ENCODE results near the gene SMIM9. TPM values are rescaled to one million over a fixed set of nuclear protein-coding genes. Genes with fewer than 3 reads are reported as not detected.
"Not testable (repeated sequence)": the region's sequence is repeated elsewhere in the genome, so short reads cannot be mapped to it uniquely, and the experiment has no call there.

SMIM9 gene
- not detected for total RNA-seq

- no peak for TF ChIP-seq POLR2A (IDR thresholded peaks at IDR 0.05)
- TF ChIP-seq EP300 (IDR thresholded peaks at IDR 0.05) = no peak
- TF ChIP-seq POLR2AphosphoS5 (IDR thresholded peaks at IDR 0.05) = no peak
- no peak for TF ChIP-seq CTCF (IDR thresholded peaks at IDR 0.05)
- 75% methylated on average over 3 of the region's 3 CpGs for WGBS
- Histone ChIP-seq H3K4me1 (no peaks in the 10 kb centered on the region), H3K36me3 (no peaks in the 10 kb centered on the region), H3K4me3 (no peak within 1 kb of the TSS), H3K27ac (no peak within 1 kb of the TSS), H3K9me3 (no peaks in the 10 kb centered on the region), H3K27me3 (no peaks in the 10 kb centered on the region)
- DNase-seq (ENCODE audit: low spot score in 2 of 2) = no peak
Observed at GRCh38 chrX:154834562-154834961, at the start of gene SMIM9. Gene SMIM9 (minus strand): TSS chrX:154834662. CDS start chrX:154830856, 3,806 bp downstream.

- H3K4me3 ChIP-seq; H3K27me3 ChIP-seq; DNase-seq (ENCODE audit: low spot score in 2 of 2); H3K36me3 ChIP-seq; H3K27ac ChIP-seq; H3K9me3 ChIP-seq; H3K4me1 ChIP-seq: not testable (repeated sequence)
- WGBS = no CpG with 5 or more reads among the region's 8 CpGs
Observed at GRCh38 chrX:154884069-154884468, 49.6 kb upstream of the SMIM9 start.

DNA sequence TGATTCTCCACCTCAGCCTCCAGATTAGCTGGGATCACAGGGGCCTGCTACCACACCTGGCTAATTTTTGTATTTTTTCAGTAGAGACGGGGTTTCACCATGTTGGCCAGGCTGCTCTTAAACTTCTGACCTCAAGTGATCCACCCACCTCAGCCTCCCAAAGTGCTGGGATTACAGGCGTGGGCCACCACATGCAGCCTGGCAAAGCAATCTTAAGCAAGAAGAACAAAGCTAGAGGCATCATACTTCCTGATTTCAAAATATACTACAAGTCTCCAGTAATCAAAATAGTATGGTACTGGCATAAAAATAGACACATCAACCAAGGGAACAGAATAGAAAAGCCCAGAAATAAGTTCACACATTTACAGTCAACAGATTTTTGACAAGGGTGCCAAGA lies 38.9 kb upstream of the SMIM9 start:
- TF ChIP-seq CTCF (IDR thresholded peaks at IDR 0.05) (no peak), POLR2A (IDR thresholded peaks at IDR 0.05) (no peak), EP300 (IDR thresholded peaks at IDR 0.05) (no peak), POLR2AphosphoS5 (IDR thresholded peaks at IDR 0.05) (no peak)
- Histone ChIP-seq H3K4me1 (no peaks in the 10 kb centered on the region), H3K4me3 (no peak overlapping the region), H3K27ac (no peak overlapping the region), H3K36me3 (no peaks in the 10 kb centered on the region), H3K9me3 (no peaks in the 10 kb centered on the region), H3K27me3 (no peaks in the 10 kb centered on the region)
- no peak for DNase-seq (ENCODE audit: low spot score in 2 of 2)
- WGBS = 82% methylated on average over 2 of the region's 2 CpGs

DNA sequence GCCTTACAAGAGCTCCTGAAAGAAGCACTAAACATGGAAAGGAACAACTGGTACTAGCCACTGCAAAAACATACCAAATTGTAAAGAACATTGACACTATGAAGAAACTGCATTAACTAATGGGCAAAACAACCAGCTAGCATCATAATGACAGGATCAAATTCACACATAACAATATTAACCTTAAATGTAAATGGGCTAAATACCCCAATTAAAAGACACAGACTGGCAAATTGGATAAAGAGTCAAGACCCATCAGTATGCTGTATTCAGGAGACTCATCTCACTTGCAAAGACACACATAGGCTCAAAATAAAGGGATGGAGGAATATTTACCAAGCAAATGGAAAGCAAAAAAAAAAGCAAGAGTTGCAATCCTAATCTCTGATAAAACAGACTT lies 34.1 kb upstream of the SMIM9 start:
- not testable (repeated sequence) for H3K27me3 ChIP-seq; H3K4me3 ChIP-seq; DNase-seq (ENCODE audit: low spot score in 2 of 2); H3K27ac ChIP-seq; H3K4me1 ChIP-seq; H3K9me3 ChIP-seq; H3K36me3 ChIP-seq

- no peaks in the 10 kb centered on the region for H3K4me1 ChIP-seq
- H3K4me3 ChIP-seq = no peak overlapping the region
- no peak overlapping the region for H3K27ac ChIP-seq
- H3K36me3 ChIP-seq = no peaks in the 10 kb centered on the region
- H3K27me3 ChIP-seq = no peaks in the 10 kb centered on the region
- TF ChIP-seq EP300 (IDR thresholded peaks at IDR 0.05) (no peak), POLR2AphosphoS5 (IDR thresholded peaks at IDR 0.05) (no peak)
- no peak for DNase-seq (ENCODE audit: low spot score in 2 of 2)
- H3K9me3 ChIP-seq = no peaks in the 10 kb centered on the region
Observed at GRCh38 chrX:154855256-154855655, 20.8 kb upstream of the SMIM9 start.

- Histone ChIP-seq H3K27me3 (no peaks in the 10 kb centered on the region), H3K27ac (no peak overlapping the region), H3K36me3 (no peaks in the 10 kb centered on the region), H3K4me3 (no peak overlapping the region), H3K9me3 (no peaks in the 10 kb centered on the region), H3K4me1 (no peaks in the 10 kb centered on the region)
- TF ChIP-seq CTCF (IDR thresholded peaks at IDR 0.05) (no peak), POLR2AphosphoS5 (IDR thresholded peaks at IDR 0.05) (no peak), EP300 (IDR thresholded peaks at IDR 0.05) (no peak), POLR2A (IDR thresholded peaks at IDR 0.05) (no peak)
- DNase-seq (ENCODE audit: low spot score in 2 of 2) = no peak
- 84% methylated on average over 1 of the region's 1 CpG for WGBS
Observed at GRCh38 chrX:154850957-154851611, 16.6 kb upstream of the SMIM9 start.

DNA sequence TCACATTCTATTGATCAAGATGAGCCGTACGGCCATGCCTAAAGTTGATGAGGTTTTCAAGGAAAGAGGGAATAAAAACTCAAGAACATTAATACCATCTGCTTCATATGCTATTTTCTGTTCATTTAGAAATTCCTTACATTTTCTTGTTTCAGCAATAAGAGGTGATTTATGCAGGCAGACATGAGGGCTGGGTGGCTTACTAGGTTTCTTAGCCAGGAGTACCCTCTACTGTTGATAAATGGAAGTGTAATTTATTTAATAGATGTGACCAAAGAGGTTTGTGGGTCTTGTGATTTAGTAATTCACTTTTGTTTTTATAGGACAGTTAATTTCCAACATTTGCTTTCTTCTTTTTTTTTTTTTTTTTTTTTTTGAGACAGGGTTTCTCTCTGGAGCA lies 6.4 kb upstream of the SMIM9 start:
- H3K9me3 ChIP-seq = no peaks in the 10 kb centered on the region
- no peak for DNase-seq (ENCODE audit: low spot score in 2 of 2)
- H3K27ac ChIP-seq = no peak overlapping the region
- WGBS = 77% methylated on average over 2 of the region's 2 CpGs
- no peaks in the 10 kb centered on the region for H3K4me1 ChIP-seq
- H3K4me3 ChIP-seq = no peak overlapping the region
- H3K27me3 ChIP-seq = no peaks in the 10 kb centered on the region
- no peaks in the 10 kb centered on the region for H3K36me3 ChIP-seq
- TF ChIP-seq CTCF (IDR thresholded peaks at IDR 0.05) (no peak), EP300 (IDR thresholded peaks at IDR 0.05) (no peak), POLR2A (IDR thresholded peaks at IDR 0.05) (no peak)

Measured in suprapubic skin (tissue), 4 donors.